Stimulated activated CD4-positive, alpha-beta T cell treated with anti-CD3 and anti-CD28 coated beads, Interleukin-1b, Interleukin-23, amount 100 ng/mL, for 24 hours (primary cell): ENCODE data around the gene ALG11.
A peak's percentile ranks its signal among the peaks of the same experiment; 100 is the strongest.
"Not testable (repeated sequence)": the region's sequence is repeated elsewhere in the genome, so short reads cannot be mapped to it uniquely, and the experiment has no call there.

Experiments used
- DNase-seq, 4 experiments: peaks; one replicate each; pipeline ENCODE4 v3.0.0-alpha.2; 2020; ENCODE audit warnings: low read depth in 4 of 4, low spot score in 1 of 4

The ALG11 gene

DNA sequence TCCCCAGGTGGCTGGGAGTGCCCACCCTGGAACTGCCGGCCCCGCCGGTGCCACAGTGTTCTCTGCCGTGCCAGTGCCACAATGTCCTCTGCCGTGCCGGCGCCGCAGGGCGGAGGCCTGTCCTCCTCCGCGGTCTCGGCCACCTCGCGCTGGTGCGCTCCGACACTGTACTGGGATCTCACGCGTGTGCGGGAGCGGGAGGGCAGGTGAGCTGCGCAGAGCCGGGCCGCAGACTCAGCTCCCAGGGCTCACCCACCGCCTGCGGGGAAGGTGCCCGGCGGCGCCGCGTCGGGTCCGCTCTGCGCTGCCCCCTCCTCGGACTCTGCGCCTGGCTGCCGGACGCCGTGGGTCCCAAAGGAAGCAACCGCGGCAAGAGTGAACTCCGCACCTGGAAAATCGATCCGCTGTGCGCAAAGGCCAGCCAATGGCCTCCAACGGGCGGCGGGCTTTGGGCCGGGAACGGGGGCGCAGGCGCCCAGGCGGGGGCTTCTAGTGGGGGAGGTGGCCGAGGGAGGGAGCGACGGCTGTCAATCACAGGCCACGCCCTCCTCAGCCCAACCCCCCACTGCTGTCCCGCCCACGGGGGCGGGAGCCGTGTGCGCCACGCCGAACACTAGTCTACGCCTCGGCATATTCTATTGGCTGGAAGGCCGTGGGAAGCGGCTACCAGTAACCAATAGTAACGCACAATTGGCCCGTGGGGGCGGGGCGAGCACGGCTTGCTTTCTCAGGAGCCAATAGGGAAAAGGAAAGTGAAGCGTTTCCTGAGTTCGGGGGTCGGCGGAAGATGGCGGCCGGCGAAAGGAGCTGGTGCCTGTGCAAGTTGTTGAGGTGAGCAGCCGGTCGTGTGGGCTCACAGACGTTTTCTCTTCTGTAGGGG is at the start of gene ALG11:
TSS of gene ALG11 (plus strand) at position 767 of the 880 bp plus-strand sequence. CDS start at position 788, 21 bp downstream.
- DNase-seq = peak; percentile 99

DNA sequence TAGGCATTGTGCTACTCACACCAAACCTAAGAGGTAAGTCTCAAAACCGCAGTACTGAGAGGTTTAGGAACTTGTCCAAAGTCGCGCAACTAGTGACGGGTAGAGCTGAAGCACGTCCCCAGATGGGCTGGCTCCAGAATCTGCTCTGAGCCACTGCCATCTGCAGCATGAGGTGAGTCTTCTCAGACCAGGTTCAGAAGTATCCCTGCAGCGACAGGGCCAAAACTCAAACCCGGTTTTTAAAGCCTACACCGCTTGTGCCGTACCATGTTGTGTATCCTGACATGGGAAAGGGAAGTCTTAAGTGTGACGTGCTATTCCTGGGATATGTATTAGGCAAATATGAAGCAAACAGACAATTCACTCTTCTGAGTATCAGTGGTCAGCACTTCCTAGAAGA is 46.0 kb upstream of the ALG11 start:
- no peak for DNase-seq

- no peak for DNase-seq
These were observed 44.4 kb upstream of the ALG11 start for GRCh38 chr13:51967482-51968446.

- no peak for DNase-seq
These were observed 41.8 kb upstream of the ALG11 start for GRCh38 chr13:51970349-51970748.

GRCh38 chr13:51971520-51972426 is 40.4 kb upstream of the ALG11 start:
- no peak for DNase-seq

GRCh38 chr13:51974482-51974881 is 37.7 kb upstream of the ALG11 start:
- no peak for DNase-seq

GRCh38 chr13:51976423-51976822 is 35.8 kb upstream of the ALG11 start:
- DNase-seq = no peak

GRCh38 chr13:51976890-51977289 is 35.3 kb upstream of the ALG11 start:
- no peak for DNase-seq

- DNase-seq = no peak
These were observed 34.6 kb upstream of the ALG11 start for GRCh38 chr13:51977625-51978024.

DNA sequence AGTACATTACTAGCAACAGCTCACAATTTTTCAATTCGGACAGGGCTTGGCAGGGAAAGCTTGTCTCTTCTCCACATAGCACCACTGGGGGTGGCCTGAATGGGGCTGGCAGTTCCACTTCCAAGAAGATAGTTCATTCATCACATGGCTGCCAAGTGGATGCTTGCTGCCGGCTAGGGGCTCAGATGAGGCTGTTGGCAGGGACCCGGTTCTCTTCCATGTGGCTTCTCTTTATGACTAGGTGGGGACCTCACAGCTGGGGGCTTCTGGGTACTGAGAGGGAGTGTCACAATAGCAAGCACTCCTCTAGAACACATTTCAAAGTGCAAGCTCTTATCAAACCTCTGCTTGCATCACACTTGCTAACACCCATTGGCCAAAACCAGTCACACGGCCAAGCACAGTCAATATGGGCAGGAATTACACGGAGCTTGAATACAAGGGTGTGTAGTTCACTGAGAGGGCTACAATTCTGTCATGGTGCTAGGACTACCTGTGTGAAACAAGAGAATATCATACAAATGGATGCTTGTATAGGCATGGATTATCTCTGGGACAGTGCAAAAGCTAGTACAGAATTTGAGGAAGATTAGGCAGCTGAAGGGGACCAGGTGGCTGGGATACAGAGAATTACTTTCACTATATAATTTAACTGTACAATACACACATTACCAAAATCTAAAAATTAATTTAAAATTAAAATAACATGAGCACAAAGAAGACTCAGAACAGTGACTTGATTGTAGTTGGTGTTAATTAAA is 33.2 kb upstream of the ALG11 start:
- DNase-seq = no peak

GRCh38 chr13:51980908-51981307 is 31.3 kb upstream of the ALG11 start:
- DNase-seq = no peak

DNA sequence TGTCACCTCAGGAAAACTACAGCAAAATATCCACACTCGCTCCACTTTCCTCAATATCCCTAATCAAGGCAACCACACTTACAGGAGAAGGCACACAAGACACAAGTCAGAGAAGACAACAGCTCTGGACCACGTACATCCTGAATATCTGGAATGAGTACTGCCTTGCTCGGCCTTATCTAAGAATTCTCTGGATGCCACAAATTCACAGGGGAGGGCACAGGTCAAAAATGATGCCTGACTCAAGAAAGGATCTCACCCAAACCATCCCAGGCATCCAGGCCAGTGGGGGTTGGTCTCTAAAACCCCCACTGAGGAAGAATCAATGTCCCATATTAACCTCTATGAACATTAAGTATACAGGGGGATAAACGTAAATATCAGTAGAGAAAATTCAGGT is 30.8 kb upstream of the ALG11 start:
- DNase-seq = no peak

GRCh38 chr13:51983292-51983691 is 28.9 kb upstream of the ALG11 start:
- DNase-seq = not testable (repeated sequence)

- not testable (repeated sequence) for DNase-seq
These were observed 27.3 kb upstream of the ALG11 start for GRCh38 chr13:51984904-51985303.

- DNase-seq = no peak
These were observed 23.1 kb upstream of the ALG11 start for GRCh38 chr13:51988988-51989618.

DNA sequence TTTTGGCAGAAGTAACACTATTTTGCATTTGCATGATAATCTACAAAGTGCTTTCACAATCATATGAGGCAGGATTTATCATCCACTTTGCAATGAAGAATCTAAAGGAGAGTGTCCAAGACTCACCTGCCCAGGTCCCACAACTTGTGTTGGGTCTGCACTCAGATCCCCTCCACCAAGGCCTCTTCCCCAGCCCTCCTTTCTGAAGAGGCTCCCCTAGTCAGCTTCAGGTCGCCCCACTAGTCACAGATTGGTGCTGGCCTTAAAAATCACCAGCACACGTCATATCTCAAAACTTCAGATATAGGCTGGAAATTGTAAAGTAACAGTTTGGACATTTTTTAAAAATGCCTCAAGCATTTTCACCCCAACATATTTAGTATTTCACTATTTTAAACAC is 18.5 kb upstream of the ALG11 start:
- no peak for DNase-seq

- DNase-seq = no peak
These were observed 16.3 kb upstream of the ALG11 start for GRCh38 chr13:51995677-51996551.

- no peak for DNase-seq
These were observed 15.6 kb upstream of the ALG11 start for GRCh38 chr13:51996641-51997040.

- no peak for DNase-seq
These were observed 15.0 kb upstream of the ALG11 start for GRCh38 chr13:51997186-51997585.
